A673 (cell line): ENCODE data around the gene TEKTIP1.

ENCODE experiments used
- EZH2 ChIP-seq: fragments of 200-600 bp; sonication (generic); IDR thresholded peaks from 2 replicates; pipeline ENCODE4 v1.6.1; 2017; ENCODE audit warnings: borderline replicate concordance, low read depth, mild to moderate bottlenecking, mixed read lengths, antibody characterized with exemption, low read length; ENCODE audit not compliant: poor library complexity, severe bottlenecking
- TF ChIP-seq, protein P1 (sequence below): fragments of 300-800, 200-600 bp; sonication (generic); conservative IDR thresholded peaks from 2 replicates; pipeline ENCODE4 v1.5.1; 2017; ENCODE audit warnings: low read depth, mild to moderate bottlenecking, antibody characterized with exemption, low read length, moderate library complexity, mixed read lengths

DNA sequence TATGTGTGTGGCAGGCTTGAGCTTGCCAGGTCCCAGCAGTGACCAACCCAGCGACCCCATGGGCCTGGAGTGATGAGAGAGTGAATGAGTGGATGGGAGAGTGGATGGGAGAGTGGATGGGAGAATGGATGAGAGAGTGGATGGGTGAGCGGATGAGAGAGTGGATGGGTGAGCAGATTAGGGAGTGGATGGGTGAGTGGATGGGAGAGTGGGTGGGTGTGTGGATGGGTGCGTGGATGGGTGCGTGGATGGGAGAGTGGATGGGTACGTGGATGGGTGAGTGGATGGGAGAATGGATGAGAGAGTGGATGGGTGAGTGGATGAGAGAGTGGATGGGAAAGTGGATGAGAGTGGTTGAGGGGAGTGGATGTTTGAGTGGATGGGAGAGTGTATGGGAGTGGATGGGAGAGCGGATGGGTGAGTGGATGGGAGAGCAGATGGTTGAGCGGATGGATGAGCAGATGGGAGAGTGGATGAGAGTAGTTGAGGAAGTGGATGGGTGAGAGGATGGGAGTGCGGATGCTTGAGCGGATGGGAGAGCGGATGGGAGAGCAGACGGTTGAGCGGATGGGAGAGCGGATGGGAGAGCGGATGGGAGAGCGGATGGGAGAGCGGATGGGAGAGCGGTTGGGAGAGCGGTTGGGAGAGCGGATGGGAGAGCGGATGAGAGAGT, 10.3 kb upstream of the TEKTIP1 start:
- TF ChIP-seq, protein P1, sequence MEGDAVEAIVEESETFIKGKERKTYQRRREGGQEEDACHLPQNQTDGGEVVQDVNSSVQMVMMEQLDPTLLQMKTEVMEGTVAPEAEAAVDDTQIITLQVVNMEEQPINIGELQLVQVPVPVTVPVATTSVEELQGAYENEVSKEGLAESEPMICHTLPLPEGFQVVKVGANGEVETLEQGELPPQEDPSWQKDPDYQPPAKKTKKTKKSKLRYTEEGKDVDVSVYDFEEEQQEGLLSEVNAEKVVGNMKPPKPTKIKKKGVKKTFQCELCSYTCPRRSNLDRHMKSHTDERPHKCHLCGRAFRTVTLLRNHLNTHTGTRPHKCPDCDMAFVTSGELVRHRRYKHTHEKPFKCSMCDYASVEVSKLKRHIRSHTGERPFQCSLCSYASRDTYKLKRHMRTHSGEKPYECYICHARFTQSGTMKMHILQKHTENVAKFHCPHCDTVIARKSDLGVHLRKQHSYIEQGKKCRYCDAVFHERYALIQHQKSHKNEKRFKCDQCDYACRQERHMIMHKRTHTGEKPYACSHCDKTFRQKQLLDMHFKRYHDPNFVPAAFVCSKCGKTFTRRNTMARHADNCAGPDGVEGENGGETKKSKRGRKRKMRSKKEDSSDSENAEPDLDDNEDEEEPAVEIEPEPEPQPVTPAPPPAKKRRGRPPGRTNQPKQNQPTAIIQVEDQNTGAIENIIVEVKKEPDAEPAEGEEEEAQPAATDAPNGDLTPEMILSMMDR, result no peak
- TF ChIP-seq EZH2, result no peak
